GM23338 (cell line): ENCODE results near the gene CNOT9. TPM values are rescaled to one million over a fixed set of nuclear protein-coding genes. Genes with fewer than 3 reads are reported as not detected.
A peak's percentile ranks its signal among the peaks of the same experiment; 100 is the strongest.

Source experiments
- ATAC-seq: fragments of 200-7000 bp; cut with Tn5 transposase; 3 replicates; pipeline ENCODE4 v1.9.1; 2020
- DNase-seq: peaks from one replicate; pipeline ENCODE4 v3.0.0-alpha.2; 2015; ENCODE audit warnings: low spot score
- H2AFZ ChIP-seq: fragments of 200-600 bp; sonication (generic); 2 replicates; pipeline ENCODE4 v1.8.0; 2016; ENCODE audit warnings: antibody characterized with exemption, mild to moderate bottlenecking, moderate library complexity
- H3F3A ChIP-seq: fragments of 200-600 bp; sonication (generic); replicated peaks from 2 replicates; pipeline ENCODE4 v1.8.0; 2017; ENCODE audit warnings: antibody characterized with exemption, mixed run types, low read depth
- H3K27ac ChIP-seq: fragments of 200-600 bp; sonication (generic); 2 replicates; pipeline ENCODE4 v1.6.1; 2016; ENCODE audit warnings: low read depth
- H3K27me3 ChIP-seq: fragments of 200-600 bp; sonication (generic); 2 replicates; pipeline ENCODE4 v1.8.0; 2016; ENCODE audit warnings: mild to moderate bottlenecking, mixed run types, moderate library complexity; ENCODE audit not compliant: insufficient read depth
- H3K36me3 ChIP-seq: fragments of 200-600 bp; sonication (generic); 2 replicates; pipeline ENCODE4 v1.8.0; 2016; ENCODE audit warnings: mild to moderate bottlenecking; ENCODE audit not compliant: insufficient read depth
- H3K4me1 ChIP-seq: fragments of 200-600 bp; sonication (generic); 2 replicates; pipeline ENCODE4 v1.8.0; 2016; ENCODE audit warnings: mild to moderate bottlenecking, moderate library complexity; ENCODE audit not compliant: insufficient read depth
- H3K4me2 ChIP-seq: fragments of 200-600 bp; sonication (generic); 2 replicates; pipeline ENCODE4 v1.7.1; 2017; ENCODE audit warnings: mixed run types
- H3K4me3 ChIP-seq: fragments of 200-600 bp; sonication (generic); 2 replicates; pipeline ENCODE4 v1.6.1; 2016; ENCODE audit warnings: mixed run types
- H3K79me2 ChIP-seq: fragments of 200-600 bp; sonication (generic); replicated peaks from 2 replicates; pipeline ENCODE4 v1.8.0; 2017; ENCODE audit warnings: mild to moderate bottlenecking; ENCODE audit not compliant: insufficient read depth
- H3K9me2 ChIP-seq: fragments of 200-600 bp; sonication (generic); 2 replicates; pipeline ENCODE4 v1.8.0; 2017; ENCODE audit not compliant: insufficient read depth
- H4K20me1 ChIP-seq: fragments of 200-600 bp; sonication (generic); replicated peaks from 2 replicates; pipeline ENCODE4 v1.8.0; 2017; ENCODE audit warnings: mild to moderate bottlenecking; ENCODE audit not compliant: insufficient read depth
- H3K27ac Mint-ChIP-seq: 2 replicates; pipeline ENCODE4 v1.8.0; 2020; ENCODE audit warnings: inconsistent platforms, mild to moderate bottlenecking, moderate library complexity, mixed read lengths
- H3K27me3 Mint-ChIP-seq: 3 replicates; pipeline ENCODE4 v1.8.0; 2022; ENCODE audit warnings: low read depth, mild to moderate bottlenecking, moderate library complexity, mixed read lengths, inconsistent platforms; ENCODE audit not compliant: insufficient read depth, poor library complexity
- H3K36me3 Mint-ChIP-seq: 3 replicates; pipeline ENCODE4 v1.8.0; 2021; ENCODE audit warnings: low read depth, mild to moderate bottlenecking, inconsistent platforms, moderate library complexity, mixed read lengths
- H3K4me1 Mint-ChIP-seq: 3 replicates; pipeline ENCODE4 v1.8.0; 2020; ENCODE audit warnings: mild to moderate bottlenecking, inconsistent platforms, mixed read lengths
- H3K4me3 Mint-ChIP-seq: 3 replicates; pipeline ENCODE4 v1.8.0; 2021; ENCODE audit warnings: moderate library complexity, mild to moderate bottlenecking, inconsistent platforms, mixed read lengths
- H3K9me3 Mint-ChIP-seq: 3 replicates; pipeline ENCODE4 v1.8.0; 2020; ENCODE audit warnings: moderate library complexity, mild to moderate bottlenecking, inconsistent platforms, mixed read lengths
- CREB1 ChIP-seq: fragments of 250-450 bp; sonication (Bioruptor Pico); IDR thresholded peaks from 2 replicates; pipeline ENCODE4 v1.5.0; 2020; ENCODE audit warnings: low read depth, mild to moderate bottlenecking, moderate library complexity
- EZH2phosphoT487 ChIP-seq: fragments of 200-600 bp; sonication (generic); IDR thresholded peaks from one replicate; pipeline ENCODE4 v1.8.1; 2018; ENCODE audit warnings: antibody characterized with exemption; ENCODE audit not compliant: unreplicated experiment
- NANOG ChIP-seq: IDR thresholded peaks from 2 replicates; pipeline ENCODE4 v1.6.1; 2016; ENCODE audit warnings: antibody characterized with exemption, borderline replicate concordance
- polyA plus RNA-seq: library from polyadenylated mRNA; unstranded; fragments of >200 nt; fragmentation: Nextera tagmentation; extraction: Ambion mirVana; gene quantifications from 2 replicates; pipeline ENCODE4 v1.2.1, GENCODE V29; 2016
- total RNA-seq: library from RNA; depleted of rRNA; stranded (reverse); fragments of >200 nt; shearing (Covaris generic); gene quantifications from 2 replicates; pipeline ENCODE4 v1.2.3, GENCODE V29; 2014
- TF ChIP-seq, protein P1 (sequence below): IDR thresholded peaks from one replicate; pipeline ENCODE4 v1.6.1; 2018; ENCODE audit warnings: antibody characterized with exemption; ENCODE audit not compliant: unreplicated experiment
- TF ChIP-seq, protein P2 (sequence below): fragments of 250-450 bp; sonication (Bioruptor Pico); IDR thresholded peaks from 2 replicates; pipeline ENCODE4 v1.5.0; 2020; ENCODE audit warnings: mild to moderate bottlenecking, moderate library complexity

Gene CNOT9
- total and polyA plus RNA-seq, 2 experiments from 2014 or later, result 55.3 to 132 TPM

DNA sequence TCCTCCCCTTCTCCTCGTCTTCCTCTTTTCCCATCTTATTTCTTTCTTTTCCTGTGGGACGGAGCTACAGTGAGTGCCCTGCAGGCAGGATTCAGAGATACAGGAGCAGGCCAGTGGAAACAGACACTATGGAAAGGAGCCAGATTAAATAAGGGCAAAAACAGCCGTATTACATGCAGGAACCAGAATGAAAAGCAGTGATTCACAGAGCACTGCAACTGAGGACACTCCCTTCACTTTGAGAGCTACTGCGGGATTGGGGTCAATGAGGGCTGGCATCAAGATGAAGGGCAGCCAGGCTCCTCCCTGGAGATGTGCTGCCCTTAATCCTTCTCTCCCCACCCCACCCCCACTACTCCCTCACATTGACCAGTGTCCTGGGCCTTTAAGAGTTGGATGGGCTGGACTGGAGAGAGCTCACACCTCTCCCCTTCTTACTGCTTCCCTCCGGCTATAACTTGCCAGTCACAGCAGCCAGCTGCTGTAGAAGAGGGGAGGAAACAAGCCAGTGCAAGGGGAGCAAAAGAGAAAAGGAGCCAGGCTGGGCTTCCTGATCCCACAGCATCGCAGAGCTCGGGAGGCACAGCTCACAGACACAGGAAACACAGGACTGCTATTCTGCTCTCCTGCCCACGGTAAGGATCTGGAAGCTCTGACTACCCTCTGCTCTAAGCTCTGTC is 38.9 kb downstream of the CNOT9 start, which contains the start of gene PLCD4:
Gene PLCD4, plus strand, starts transcription at position 464 of the 680 bp plus-strand sequence. CDS start 7,841 bp downstream, outside the sequence.
- H3K36me3 Mint-ChIP-seq, result no peaks in the 10 kb centered on the region
- Histone ChIP-seq H3K36me3 (no peaks in the 10 kb centered on the region), H3F3A (0 out of 2 replicates have a peak, but pooled peaks cover 2% of the 10 kb centered on the region), H3K27ac (no peak within 1 kb of the TSS), H3K4me3 (no peak within 1 kb of the TSS), H3K9me2 (0 out of 2 replicates have a peak, but pooled peaks cover 3% of the 10 kb centered on the region), H3K79me2 (no peaks in the 10 kb centered on the region), H3K4me1 (0 out of 2 replicates have a peak, but pooled peaks cover 5% of the 10 kb centered on the region), H3K4me2 (0 out of 2 replicates have a peak within 1 kb of the TSS, but pooled peaks have one; percentile 20), H4K20me1 (no peaks in the 10 kb centered on the region), H3K27me3 (no peaks in the 10 kb centered on the region), H2AFZ (peak within 1 kb of the TSS; percentile 98)
- no peak within 1 kb of the TSS; the same call in 2 of the 3 replicates for H3K4me3 Mint-ChIP-seq
- H3K4me1 Mint-ChIP-seq, result peaks cover 6% of the 10 kb centered on the region
- peak; percentile 91 for ATAC-seq
- DNase-seq, result peak; percentile 38
- no peak within 1 kb of the TSS for H3K27ac Mint-ChIP-seq
- no peaks in the 10 kb centered on the region for H3K9me3 Mint-ChIP-seq
- H3K27me3 Mint-ChIP-seq, result peaks cover 15% of the 10 kb centered on the region
- TF ChIP-seq NANOG (no peak), CREB1 (CRISPR knock-in tag) (no peak), EZH2phosphoT487 (no peak)
- TF ChIP-seq, protein P1, sequence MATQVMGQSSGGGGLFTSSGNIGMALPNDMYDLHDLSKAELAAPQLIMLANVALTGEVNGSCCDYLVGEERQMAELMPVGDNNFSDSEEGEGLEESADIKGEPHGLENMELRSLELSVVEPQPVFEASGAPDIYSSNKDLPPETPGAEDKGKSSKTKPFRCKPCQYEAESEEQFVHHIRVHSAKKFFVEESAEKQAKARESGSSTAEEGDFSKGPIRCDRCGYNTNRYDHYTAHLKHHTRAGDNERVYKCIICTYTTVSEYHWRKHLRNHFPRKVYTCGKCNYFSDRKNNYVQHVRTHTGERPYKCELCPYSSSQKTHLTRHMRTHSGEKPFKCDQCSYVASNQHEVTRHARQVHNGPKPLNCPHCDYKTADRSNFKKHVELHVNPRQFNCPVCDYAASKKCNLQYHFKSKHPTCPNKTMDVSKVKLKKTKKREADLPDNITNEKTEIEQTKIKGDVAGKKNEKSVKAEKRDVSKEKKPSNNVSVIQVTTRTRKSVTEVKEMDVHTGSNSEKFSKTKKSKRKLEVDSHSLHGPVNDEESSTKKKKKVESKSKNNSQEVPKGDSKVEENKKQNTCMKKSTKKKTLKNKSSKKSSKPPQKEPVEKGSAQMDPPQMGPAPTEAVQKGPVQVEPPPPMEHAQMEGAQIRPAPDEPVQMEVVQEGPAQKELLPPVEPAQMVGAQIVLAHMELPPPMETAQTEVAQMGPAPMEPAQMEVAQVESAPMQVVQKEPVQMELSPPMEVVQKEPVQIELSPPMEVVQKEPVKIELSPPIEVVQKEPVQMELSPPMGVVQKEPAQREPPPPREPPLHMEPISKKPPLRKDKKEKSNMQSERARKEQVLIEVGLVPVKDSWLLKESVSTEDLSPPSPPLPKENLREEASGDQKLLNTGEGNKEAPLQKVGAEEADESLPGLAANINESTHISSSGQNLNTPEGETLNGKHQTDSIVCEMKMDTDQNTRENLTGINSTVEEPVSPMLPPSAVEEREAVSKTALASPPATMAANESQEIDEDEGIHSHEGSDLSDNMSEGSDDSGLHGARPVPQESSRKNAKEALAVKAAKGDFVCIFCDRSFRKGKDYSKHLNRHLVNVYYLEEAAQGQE, result no peak

GRCh38 chr2:218615868-218616315 is 47.3 kb downstream of the CNOT9 start:
- H3K4me3 Mint-ChIP-seq, result no peak overlapping the region
- Histone ChIP-seq H4K20me1 (no peaks in the 10 kb centered on the region), H3K4me3 (no peak overlapping the region), H2AFZ (no peak overlapping the region), H3K27me3 (no peaks in the 10 kb centered on the region), H3K4me1 (no peaks in the 10 kb centered on the region), H3K9me2 (no peaks in the 10 kb centered on the region), H3F3A (no peaks in the 10 kb centered on the region), H3K36me3 (no peaks in the 10 kb centered on the region), H3K79me2 (no peaks in the 10 kb centered on the region), H3K27ac (no peak overlapping the region), H3K4me2 (no peak overlapping the region)
- DNase-seq (no peak), ATAC-seq (no peak)
- TF ChIP-seq CREB1 (CRISPR knock-in tag), result no peak
- TF ChIP-seq, protein P2, sequence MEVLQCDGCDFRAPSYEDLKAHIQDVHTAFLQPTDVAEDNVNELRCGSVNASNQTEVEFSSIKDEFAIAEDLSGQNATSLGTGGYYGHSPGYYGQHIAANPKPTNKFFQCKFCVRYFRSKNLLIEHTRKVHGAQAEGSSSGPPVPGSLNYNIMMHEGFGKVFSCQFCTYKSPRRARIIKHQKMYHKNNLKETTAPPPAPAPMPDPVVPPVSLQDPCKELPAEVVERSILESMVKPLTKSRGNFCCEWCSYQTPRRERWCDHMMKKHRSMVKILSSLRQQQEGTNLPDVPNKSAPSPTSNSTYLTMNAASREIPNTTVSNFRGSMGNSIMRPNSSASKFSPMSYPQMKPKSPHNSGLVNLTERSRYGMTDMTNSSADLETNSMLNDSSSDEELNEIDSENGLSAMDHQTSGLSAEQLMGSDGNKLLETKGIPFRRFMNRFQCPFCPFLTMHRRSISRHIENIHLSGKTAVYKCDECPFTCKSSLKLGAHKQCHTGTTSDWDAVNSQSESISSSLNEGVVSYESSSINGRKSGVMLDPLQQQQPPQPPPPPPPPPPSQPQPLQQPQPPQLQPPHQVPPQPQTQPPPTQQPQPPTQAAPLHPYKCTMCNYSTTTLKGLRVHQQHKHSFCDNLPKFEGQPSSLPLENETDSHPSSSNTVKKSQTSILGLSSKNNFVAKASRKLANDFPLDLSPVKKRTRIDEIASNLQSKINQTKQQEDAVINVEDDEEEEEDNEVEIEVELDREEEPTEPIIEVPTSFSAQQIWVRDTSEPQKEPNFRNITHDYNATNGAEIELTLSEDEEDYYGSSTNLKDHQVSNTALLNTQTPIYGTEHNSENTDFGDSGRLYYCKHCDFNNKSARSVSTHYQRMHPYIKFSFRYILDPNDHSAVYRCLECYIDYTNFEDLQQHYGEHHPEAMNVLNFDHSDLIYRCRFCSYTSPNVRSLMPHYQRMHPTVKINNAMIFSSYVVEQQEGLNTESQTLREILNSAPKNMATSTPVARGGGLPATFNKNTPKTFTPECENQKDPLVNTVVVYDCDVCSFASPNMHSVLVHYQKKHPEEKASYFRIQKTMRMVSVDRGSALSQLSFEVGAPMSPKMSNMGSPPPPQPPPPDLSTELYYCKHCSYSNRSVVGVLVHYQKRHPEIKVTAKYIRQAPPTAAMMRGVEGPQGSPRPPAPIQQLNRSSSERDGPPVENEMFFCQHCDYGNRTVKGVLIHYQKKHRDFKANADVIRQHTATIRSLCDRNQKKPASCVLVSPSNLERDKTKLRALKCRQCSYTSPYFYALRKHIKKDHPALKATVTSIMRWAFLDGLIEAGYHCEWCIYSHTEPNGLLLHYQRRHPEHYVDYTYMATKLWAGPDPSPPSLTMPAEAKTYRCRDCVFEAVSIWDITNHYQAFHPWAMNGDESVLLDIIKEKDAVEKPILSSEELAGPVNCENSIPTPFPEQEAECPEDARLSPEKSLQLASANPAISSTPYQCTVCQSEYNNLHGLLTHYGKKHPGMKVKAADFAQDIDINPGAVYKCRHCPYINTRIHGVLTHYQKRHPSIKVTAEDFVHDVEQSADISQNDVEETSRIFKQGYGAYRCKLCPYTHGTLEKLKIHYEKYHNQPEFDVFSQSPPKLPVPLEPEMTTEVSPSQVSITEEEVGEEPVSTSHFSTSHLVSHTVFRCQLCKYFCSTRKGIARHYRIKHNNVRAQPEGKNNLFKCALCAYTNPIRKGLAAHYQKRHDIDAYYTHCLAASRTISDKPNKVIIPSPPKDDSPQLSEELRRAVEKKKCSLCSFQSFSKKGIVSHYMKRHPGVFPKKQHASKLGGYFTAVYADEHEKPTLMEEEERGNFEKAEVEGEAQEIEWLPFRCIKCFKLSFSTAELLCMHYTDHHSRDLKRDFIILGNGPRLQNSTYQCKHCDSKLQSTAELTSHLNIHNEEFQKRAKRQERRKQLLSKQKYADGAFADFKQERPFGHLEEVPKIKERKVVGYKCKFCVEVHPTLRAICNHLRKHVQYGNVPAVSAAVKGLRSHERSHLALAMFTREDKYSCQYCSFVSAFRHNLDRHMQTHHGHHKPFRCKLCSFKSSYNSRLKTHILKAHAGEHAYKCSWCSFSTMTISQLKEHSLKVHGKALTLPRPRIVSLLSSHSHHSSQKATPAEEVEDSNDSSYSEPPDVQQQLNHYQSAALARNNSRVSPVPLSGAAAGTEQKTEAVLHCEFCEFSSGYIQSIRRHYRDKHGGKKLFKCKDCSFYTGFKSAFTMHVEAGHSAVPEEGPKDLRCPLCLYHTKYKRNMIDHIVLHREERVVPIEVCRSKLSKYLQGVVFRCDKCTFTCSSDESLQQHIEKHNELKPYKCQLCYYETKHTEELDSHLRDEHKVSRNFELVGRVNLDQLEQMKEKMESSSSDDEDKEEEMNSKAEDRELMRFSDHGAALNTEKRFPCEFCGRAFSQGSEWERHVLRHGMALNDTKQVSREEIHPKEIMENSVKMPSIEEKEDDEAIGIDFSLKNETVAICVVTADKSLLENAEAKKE (CRISPR knock-in tag), result no peak
- TF ChIP-seq NANOG, result no peak
- H3K27ac Mint-ChIP-seq, result no peak overlapping the region
- no peaks in the 10 kb centered on the region; the same call in 2 of the 3 replicates for H3K9me3 Mint-ChIP-seq
- H3K4me1 Mint-ChIP-seq, result no peaks in the 10 kb centered on the region
- H3K36me3 Mint-ChIP-seq, result no peaks in the 10 kb centered on the region
- peaks cover 3% of the 10 kb centered on the region for H3K27me3 Mint-ChIP-seq
